ENCODE results near the gene PRAMEF1.
"Not testable (repeated sequence)": the region's sequence is repeated elsewhere in the genome, so short reads cannot be mapped to it uniquely, and the experiment has no call there.

The PRAMEF1 gene

GRCh38 chr1:12776801-12777557 is 14.2 kb upstream of the PRAMEF1 start:
- no peak for DNase-seq

- no peak for DNase-seq
These were observed 13.1 kb upstream of the PRAMEF1 start for GRCh38 chr1:12778061-12778460.

GRCh38 chr1:12778907-12779306 is 12.3 kb upstream of the PRAMEF1 start:
- no peak for DNase-seq

- not testable (repeated sequence) for DNase-seq
These were observed 9.7 kb upstream of the PRAMEF1 start for GRCh38 chr1:12781488-12781887.

GRCh38 chr1:12783783-12784182 is 7.4 kb upstream of the PRAMEF1 start:
- DNase-seq, result not testable (repeated sequence)

- DNase-seq, result not testable (repeated sequence)
These were observed 6.5 kb upstream of the PRAMEF1 start for GRCh38 chr1:12784729-12785128.

GRCh38 chr1:12798911-12799310 is 7.7 kb downstream of the PRAMEF1 start:
- no peak for DNase-seq

- DNase-seq, result no peak
These were observed 8.5 kb downstream of the PRAMEF1 start for GRCh38 chr1:12799730-12800129.

GRCh38 chr1:12809933-12810332 is 18.7 kb downstream of the PRAMEF1 start:
- no peak for DNase-seq

GRCh38 chr1:12810691-12811408 is 19.7 kb downstream of the PRAMEF1 start:
- DNase-seq, result no peak

- no peak for DNase-seq
These were observed 20.2 kb downstream of the PRAMEF1 start for GRCh38 chr1:12811409-12811784.

GRCh38 chr1:12819061-12819460 is 27.9 kb downstream of the PRAMEF1 start:
- DNase-seq, result not testable (repeated sequence)

- DNase-seq, result not testable (repeated sequence)
These were observed 40.1 kb downstream of the PRAMEF1 start, which contains the start of gene PRAMEF11 for GRCh38 chr1:12831310-12831709. TSS of gene PRAMEF11 (minus strand) at chr1:12831410. CDS start at chr1:12828789, 2,621 bp downstream.

- not testable (repeated sequence) for DNase-seq
These were observed 42.1 kb downstream of the PRAMEF1 start for GRCh38 chr1:12833251-12833650.
